ENCODE measurements around the gene RNASEH2B.

The RNASEH2B gene

DNA sequence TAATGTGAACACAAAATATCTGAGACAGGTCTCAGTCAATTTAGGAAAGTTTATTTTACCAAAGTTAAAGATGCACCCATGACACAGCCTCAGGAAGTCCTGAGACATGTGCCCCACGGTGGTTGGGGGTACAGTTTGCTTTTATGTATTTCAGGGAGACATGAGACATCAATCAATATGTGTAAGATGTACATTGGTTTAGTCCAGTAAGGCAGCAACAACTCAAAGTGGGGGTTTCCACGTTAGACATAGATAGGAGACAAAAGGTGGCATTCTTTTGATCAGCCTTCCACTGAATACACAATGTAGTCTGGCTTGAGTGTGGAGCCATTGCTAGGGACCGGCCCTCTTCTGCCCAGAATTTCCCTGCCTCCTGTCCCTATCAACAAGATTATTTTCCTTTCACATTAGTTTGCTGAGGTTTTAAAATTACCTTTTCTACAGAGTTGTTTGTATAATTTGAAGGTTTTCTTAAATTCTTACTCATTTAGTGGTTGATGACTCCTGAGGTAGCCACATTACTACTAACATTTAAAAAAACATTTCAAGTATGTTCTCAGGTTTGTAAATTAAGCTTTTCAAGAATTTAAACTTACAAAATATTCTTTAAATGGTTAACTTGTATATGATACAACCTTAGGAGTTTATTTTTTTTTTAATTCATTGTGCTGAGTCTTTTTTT lies 33.2 kb downstream of the RNASEH2B start:
- DNase-seq = no peak

DNA sequence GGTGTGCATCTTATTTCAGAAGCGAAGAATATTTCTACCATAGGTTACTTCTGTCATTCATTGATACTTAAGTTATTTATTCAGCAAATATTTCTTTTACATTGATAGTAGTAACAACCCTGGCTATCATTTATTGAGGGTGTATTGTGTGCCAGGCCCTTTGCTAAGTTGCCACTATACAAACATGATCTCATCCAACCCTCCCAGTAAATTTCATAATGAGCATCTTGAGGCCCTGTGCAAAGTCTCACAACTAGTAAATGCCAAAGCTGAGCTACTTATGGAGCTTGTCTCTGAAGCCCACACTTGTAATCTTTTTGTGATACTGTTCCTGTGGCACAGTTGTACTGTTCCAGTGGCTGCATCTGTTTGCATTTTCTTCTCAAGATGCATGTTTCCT lies 36.1 kb downstream of the RNASEH2B start:
- DNase-seq = no peak

DNA sequence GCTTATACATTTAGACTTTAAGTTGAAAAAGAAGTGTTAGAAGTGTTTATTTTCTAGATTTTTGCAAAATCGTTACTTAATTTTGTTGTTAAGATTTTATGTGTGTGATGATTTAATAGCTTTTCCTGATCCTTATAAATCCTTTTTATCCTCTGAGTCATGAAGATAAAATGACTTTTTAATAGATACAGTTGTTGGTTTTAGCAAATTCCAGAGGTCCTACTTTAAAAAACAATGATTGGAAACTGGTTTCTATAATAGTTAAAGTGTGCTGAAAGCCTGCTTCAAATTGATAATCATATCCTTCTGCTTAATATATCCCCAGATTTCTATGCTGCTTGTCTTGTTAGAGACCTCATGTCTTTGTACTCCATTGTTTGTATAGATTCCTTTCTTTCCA lies 39.0 kb downstream of the RNASEH2B start:
- no peak for DNase-seq

DNA sequence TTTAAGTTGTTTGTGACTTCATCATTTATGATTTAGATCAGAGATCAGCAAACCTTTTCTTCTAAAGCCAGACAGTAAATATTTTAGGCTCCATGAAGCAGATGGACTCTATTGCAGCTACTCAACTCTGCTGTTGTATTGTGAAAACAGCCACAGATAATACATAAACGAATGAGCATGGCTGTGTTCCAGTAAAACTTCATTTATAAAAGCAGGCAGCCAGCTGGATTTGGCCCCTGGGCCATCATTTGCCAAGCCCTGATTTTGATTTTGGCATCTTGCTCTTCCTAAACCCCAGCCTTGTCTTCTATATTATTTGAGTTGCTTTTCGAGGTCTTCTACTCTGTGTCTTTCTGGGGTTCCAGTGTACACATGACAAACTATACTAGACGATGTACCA lies 41.3 kb downstream of the RNASEH2B start:
- DNase-seq = peak; percentile 38

DNA sequence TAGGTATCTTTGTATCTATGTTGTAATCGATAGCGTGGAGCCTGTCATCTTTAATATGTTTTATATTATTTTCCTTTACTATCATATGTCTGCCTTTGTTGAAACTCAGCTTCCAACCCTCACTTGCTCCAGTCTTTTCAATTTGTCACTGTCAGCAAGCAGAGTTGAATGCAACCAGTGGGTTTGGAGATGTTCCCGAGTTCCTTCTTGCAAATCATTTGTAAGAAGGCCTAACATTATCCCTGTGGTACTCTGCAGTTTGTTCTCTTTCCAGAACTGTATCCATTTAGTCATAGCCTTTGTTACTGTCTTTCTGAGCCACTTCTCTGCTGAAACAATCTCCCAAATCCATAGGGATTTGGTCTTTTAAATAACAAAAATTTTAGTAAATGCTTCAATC lies 41.8 kb downstream of the RNASEH2B start:
- DNase-seq = no peak

DNA sequence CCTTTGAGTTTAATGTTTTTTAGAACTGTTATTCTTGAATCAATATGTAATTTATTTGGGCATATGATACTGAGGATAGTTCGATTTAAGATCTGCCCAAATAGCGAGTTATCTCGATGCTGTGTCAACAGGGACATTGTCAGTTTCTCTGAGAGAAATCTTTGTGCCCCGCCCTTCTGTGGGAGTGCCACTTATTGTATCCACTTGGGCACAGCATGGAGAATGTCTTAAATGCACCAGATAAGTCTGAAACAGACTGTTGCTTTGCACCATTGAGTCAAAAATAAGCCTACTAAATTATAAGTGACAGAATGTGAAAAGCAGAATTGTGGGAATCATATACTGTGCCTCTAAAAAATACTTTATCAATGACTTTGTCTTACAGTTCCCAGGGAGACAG lies 45.6 kb downstream of the RNASEH2B start:
- no peak for DNase-seq

DNA sequence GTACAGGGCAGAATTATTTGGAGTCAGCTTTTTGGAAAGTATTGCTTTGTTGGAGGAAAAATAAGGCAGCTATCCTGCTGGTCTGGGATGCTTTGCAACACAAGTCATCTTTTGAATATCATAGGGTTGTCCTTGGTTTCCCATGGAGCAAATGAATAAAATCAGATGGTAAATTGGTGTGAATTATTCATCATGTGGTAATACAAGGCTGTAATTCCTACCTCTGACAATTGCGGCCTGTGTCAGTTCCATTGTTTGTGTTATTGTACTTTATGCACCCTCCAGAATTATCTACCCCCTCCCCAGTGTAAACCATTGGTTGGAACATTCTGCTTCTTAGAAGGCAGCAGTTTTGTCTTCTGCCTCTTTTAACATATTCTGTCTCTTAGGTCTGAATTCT lies 46.2 kb downstream of the RNASEH2B start:
- no peak for DNase-seq

DNA sequence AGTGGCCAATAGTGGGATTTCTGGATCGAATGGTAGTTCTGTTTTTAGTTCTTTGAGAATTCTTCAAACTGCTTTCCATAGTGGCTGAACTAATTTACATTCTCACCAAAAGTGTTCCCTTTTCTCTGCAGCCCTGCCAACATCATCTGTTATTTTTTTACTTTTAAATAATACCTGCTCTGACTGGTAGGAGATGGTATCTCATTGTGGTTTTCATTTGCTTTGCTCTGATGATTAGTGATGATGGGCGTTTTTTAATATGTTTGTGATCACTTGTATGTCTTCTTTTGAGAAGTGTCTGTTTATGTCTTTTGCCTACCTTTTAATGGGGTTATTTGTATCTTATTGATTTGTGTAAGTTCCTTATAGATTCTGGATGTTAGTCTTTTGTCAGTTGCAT lies 48.0 kb downstream of the RNASEH2B start:
- no peak for DNase-seq

DNA sequence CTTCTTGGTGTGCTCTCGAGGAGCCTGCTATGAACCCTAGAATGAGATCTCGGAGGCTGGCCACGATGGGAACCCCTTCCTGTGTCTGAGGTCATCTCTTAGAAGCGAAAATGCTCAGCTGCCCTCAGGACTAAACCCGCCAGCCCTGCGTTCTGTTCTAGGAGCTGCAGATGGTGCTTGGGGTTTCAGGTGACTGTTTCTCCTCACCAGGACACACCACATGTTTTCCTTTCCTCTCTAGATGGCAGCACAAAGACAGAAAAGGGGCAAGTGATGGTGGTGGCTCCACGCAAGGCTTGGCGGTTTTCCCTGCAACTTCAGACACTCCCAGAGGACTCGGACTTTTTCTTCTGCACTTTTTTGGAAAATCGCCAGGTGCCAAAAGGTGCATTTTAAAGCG lies 60.1 kb downstream of the RNASEH2B start:
- DNase-seq = no peak

DNA sequence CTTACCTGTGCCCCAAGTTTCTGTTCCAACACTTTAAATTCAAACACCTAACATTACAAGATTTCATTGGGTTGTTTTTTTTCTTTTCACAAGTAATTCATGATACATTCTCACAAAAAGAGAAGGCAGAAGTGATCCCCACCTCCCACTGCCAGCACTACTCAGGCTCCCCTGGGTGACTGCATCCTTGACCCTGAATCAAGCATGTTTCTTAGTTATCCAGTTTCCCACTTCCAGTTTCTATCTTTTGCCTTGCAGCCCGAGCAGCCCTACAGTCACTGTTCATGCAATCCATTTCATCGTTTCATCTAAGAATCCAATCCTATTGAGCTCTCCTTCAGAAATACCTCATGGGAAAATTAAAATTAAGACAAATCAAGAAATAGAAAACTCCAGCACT lies 61.4 kb downstream of the RNASEH2B start:
- no peak for DNase-seq

DNA sequence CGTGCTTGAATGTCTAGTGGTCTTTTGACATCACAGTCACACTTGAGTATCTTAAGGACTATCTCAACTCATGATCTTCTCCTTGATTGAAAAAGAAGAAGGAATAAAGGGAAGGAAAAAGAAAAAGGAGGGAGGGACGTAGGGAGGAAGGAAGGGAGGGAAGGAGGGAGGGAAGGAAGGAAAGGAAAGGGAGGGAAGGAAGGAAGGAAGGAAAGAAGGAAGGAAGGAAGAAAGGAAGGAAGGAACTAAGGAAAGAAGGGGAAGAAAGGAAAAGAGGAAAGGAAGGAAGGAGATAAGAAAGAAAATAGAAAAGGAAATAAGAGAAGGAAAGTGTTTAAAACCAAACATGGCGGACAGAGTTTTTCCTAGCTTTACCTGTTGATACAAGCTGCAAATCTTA lies 64.7 kb downstream of the RNASEH2B start:
- no peak for DNase-seq

DNA sequence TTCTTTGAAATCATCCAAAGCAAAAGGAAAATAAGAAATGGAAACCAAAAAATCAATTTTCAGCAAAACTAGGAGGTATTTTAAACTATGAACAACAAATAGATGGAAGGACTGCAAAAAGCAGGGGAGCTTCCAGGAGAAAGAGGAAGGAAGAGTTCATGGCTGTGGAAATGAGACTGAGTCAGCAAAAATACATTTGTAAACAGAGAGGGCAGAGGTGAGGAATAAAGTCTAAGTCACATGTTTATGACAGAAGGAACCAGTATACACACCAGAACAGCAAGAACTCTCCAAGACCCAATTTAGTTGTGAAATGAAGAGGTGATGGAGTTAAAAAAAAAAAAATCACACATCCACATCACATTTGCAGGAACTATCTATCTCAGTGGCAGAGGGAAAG lies 69.6 kb downstream of the RNASEH2B start:
- no peak for DNase-seq

DNA sequence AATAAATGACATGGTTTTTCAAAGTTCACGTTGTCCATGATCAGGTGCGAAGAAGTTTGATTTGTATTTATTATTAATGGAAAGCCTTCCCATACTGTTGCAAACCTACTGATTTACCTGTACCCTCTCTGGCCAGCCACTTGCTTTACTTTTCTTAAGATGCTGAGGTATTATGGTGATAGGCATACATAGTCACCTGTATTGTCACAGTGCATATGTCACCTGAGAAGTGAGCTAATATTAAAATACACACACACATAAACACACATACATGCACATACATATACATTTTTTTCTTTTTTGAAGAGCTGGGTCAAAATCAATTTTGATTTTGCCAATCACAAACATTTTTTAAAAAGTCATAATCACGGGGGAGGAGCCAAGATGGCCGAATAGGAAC lies 72.1 kb downstream of the RNASEH2B start:
- no peak for DNase-seq

DNA sequence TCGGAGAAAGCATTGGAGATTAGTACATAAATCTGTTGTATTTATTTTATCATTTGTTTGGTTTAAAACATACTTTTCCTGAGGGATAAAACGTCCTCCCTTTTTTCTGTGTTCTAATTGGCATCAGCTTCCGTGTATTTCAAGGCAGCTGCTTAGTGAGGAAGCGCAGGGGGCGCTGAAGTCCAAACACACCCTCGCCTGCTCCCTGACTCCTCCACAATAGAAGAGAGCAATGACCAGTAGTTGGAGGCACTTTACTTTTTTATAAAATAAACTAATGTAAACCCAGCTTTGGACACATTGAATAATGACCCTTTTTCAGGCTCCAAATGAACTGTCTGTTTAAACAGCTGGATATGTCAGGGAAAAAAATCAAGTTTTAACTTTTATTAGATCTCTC lies 79.9 kb downstream of the RNASEH2B start:
- DNase-seq = no peak

DNA sequence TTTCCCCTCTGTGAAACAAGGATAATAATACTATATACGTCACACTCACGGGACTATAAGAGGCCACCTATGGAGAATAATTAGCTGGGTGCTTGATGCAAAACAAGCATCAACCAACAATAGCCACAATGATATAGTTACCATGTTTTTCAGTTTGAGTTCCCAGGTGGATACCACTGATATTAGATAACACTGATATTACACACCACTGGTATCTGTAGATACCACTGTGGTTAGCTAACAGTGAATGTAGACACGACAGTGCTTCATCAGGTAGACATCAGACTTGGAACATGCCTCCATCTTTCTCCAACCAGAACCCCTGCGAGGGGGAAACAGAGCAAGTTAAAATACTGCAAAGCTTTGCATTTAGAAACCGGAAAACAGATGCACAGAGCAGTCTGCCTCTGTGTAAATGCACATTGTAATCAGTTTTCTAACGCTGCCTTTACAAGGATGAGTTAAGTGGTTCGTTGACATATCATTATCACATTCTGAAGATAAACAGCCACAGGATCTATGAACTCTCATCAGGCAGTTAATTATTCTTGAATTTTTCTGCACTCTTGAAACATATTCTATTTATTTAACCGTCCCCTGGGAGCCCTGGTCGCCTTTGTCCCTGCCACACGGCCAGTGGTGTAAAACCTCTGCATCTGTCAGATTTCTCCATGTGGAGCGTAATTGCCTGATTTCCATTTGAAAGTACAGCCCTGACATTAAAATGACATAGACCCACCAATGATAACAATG lies 80.7 kb downstream of the RNASEH2B start:
- peak; percentile 54 for DNase-seq

DNA sequence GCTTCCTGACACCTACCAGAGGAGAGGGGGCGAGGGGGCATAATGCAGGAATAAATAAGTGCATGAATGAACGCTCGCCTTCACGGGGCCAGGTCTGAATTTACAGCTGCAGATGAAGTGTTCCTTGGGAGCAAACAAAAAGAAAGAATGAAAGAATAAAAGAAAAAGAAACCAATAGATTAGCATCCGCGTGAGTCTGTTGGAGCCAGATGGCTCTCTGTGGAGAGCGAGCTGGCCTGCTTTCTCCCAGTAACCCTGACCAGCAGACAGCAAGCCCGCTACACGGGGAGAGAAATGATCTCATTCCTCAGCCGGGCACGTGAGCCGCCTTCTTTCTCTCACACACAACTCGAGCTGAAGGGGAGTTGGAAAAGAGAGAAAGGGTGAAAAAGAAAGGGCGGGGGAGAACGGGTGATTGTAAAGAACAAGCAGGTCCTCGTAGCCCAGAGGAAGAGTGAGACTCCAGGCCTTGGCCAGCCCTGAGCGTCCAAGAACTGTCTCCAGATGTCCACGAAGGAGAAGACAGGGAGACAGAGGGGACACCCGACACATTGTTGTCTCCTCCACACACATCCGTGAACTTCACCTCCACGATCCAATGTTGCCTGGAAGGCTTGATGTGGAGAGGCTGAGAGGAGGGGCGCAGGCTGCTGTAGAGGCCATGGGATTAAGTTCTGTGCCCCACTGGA lies 81.4 kb downstream of the RNASEH2B start:
- peak; percentile 28 for DNase-seq

DNA sequence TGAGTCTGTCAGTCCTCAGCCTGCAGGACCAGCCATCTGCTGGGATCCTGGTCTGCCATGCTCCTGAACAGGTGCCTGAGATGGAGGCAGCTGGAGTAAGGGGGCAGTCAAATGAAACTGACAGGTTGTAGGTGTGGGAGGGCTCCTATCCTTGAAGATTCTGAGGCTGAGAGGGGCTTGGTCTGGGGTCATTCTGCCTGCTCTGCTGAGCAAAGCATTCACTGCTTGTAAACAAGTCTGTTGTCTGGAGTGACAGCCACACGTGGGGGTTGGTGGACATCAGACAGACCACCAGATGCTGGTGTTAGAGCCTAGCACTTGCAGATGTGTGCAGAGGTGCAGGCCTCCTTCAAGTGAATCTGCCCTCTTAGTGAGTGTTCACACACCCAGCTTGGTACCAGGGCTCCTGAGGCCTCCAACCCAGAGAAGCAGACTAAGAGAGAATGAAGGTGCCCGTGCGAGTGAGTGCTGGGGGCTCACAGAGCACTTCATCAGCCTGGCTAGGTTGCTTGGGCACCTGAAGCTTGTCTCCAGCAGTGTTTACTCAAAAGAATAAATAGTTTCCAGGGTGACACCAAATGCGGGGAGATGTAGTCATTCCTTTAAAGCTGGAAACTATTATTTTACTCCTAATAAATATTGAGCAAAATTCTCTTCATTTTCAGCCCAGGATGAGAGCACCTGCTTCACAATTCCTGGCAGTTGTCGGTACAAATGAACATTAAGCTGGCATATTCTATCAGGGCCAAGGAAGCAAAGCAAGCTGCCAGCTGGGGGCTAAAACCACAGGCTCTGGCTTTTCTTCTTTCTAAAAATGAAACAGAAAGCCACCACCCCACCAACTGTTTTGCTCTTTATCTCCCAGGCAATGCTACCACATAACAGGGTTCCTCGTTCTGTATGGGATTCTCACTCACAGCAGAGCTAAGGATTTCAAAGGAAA lies 82.3 kb downstream of the RNASEH2B start:
- DNase-seq = no peak

DNA sequence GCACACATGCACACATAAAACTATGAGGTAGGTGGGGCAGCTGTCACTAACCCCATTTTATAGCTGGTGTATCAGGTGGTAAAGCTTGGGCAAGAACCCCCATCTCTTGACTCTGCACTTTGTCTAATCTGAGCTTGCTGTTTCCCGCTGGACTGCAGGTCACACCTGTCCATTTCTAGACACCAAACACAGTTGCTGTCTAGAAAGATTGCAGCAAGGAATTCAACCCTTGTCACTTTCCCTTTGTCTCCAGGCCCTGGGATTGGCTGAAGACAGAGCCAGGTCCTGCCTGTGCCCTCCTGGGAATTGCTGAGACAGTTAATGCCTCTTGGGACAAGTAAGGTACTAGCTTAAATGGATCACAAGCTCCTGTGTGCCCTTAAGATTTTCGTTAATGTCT lies 83.8 kb downstream of the RNASEH2B start:
- DNase-seq = no peak

DNA sequence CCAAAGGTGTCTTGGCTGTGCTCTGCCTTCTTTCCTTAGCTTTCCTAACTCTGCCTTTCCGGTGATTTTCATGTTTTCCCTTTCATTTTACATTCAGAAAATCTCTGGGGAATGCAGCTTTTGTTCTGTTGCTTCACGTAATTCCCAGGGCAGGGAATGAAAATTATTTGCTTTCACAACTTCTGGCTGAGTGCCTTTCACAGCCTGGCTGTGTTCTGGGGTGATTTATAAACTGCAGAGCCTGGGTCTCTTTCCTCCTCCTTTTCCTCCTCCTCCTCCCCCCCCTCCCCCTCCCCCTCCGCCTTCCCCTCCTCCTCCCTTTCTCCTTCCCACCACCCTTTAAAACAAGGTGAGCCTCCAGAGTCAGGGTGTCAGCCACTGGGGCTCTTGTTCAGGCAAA lies 84.3 kb downstream of the RNASEH2B start:
- DNase-seq = no peak

DNA sequence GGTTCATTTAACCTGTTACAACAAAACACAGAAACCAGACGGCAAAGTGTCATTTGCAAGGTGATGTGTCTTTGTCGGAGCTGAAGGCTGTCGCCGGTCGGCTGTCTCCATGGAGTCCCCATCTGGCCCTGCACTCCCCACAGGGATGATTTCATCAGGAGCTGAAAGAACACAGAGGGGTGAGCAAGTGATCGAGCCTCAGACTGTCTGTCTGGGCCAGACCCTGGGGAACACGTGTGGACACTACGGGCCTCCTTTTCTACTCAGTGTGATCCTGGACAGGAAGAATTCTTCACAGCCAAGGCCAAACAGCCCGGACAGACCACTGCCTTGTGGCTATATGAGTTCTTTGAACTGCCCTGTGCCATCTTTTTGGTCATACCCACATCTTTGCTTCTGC lies 85.1 kb downstream of the RNASEH2B start:
- no peak for DNase-seq

DNA sequence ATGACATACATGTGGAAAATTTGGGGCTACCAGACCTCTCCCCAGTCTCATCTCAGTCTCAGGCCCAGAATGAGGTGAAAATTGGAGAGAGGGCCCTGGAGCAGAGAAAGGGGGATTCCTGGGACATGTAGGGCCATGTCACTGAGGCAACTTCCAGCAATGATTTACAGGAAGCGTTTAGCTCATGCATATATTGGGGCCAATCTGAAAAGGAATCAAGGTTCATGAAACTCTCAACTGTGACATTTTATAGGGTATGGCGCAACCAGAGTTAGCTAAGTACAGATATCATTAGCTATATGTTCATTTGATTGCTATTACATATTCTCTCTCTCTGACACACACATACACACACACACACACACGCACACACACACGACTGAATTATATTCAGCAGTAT lies 86.3 kb downstream of the RNASEH2B start:
- DNase-seq = no peak

DNA sequence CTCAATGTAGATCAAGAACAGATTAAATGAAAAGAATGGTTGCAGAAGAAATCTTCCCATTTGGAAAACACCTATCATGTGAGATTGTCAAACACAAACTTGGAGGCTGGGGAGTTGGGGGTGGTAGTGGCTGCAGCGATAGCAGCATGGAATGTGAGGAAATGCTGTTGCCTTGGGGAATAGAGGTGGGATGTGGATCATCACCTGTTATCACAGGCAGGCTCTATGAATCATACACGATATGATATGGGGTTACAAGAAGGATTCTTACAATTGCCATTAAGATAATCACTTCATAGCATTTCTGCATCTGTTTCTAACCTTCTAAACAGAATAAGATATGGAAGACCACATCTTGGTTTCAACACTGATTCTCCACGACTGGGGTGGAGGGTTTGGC lies 88.7 kb downstream of the RNASEH2B start:
- DNase-seq = no peak

DNA sequence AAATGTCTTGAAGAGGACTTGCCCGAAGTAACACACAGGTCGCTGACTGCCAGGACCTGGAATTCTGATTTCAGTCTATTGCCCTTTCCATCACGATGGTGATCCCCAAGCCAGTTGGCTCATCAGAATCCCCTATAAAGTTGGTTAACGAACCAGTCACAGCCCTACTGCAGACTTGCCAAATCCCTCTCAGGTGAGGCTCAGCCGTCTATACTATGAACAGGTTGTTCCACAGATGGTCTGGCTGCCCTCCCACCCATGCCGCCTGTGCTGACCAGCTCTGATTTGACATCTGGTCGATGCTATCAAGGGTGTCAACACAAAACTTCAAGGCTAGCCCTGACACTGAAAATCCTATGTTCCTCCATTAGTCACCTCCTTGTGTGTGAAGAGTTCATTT lies 90.0 kb downstream of the RNASEH2B start:
- DNase-seq = no peak
